ENCODE data around the gene ZNF133. TPM values are rescaled to one million over a fixed set of nuclear protein-coding genes. Genes with fewer than 3 reads are reported as not detected.

The ZNF133 gene
- total and polyA plus RNA-seq, 2 experiments from 2014 or later = 9.4 to 15.1 TPM

DNA sequence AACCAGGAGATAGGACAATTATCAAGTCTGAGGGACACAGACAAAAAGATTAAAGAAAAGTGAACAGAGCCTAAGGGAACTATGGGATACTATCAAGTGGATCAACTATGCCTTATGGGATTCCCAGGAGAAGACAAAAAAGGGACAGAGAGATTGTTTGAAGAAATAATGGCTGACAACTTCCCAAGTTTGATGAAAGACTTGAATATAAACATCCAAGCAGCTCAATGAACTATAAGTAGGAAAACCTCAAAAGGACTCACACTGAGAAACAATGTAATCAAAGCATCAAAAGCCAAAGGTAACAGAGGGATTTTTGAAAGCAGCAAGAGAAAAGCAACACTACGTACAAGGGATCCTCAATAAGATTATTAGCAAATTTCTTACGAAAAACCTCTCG, 11.0 kb downstream of the ZNF133 start:
- Histone ChIP-seq H3K79me2 (replicated peaks; ENCODE audit: insufficient read depth) (no peaks in the 10 kb centered on the region), H3K4me2 (no peak overlapping the region), H3F3A (replicated peaks; ENCODE audit: low read depth) (no peaks in the 10 kb centered on the region), H3K9me2 (ENCODE audit: insufficient read depth) (no peaks in the 10 kb centered on the region), H3K36me3 (ENCODE audit: insufficient read depth) (no peaks in the 10 kb centered on the region), H3K4me1 (ENCODE audit: insufficient read depth) (0 out of 2 replicates have a peak, but pooled peaks cover 6% of the 10 kb centered on the region), H3K27ac (ENCODE audit: low read depth) (no peak overlapping the region), H4K20me1 (replicated peaks; ENCODE audit: insufficient read depth) (no peaks in the 10 kb centered on the region), H2AFZ (no peak overlapping the region), H3K4me3 (no peak overlapping the region), H3K27me3 (ENCODE audit: insufficient read depth) (no peaks in the 10 kb centered on the region)
- peaks cover 15% of the 10 kb centered on the region for H3K36me3 Mint-ChIP-seq (ENCODE audit: low read depth)
- peaks cover 12% of the 10 kb centered on the region for H3K4me1 Mint-ChIP-seq
- no peaks in the 10 kb centered on the region for H3K27me3 Mint-ChIP-seq (ENCODE audit: insufficient read depth, low read depth, poor library complexity)
- no peak overlapping the region for H3K4me3 Mint-ChIP-seq
- H3K27ac Mint-ChIP-seq = no peak overlapping the region
- TF ChIP-seq CREB1 (CRISPR knock-in tag; IDR thresholded peaks at IDR 0.05; ENCODE audit: low read depth) = no peak
- no peak for TF ChIP-seq EZH2 (IDR thresholded peaks at IDR 0.05; ENCODE audit: low read depth, unreplicated experiment)
- TF ChIP-seq ZNF114 (CRISPR knock-in tag; IDR thresholded peaks at IDR 0.05) = no peak
- TF ChIP-seq, protein P1, sequence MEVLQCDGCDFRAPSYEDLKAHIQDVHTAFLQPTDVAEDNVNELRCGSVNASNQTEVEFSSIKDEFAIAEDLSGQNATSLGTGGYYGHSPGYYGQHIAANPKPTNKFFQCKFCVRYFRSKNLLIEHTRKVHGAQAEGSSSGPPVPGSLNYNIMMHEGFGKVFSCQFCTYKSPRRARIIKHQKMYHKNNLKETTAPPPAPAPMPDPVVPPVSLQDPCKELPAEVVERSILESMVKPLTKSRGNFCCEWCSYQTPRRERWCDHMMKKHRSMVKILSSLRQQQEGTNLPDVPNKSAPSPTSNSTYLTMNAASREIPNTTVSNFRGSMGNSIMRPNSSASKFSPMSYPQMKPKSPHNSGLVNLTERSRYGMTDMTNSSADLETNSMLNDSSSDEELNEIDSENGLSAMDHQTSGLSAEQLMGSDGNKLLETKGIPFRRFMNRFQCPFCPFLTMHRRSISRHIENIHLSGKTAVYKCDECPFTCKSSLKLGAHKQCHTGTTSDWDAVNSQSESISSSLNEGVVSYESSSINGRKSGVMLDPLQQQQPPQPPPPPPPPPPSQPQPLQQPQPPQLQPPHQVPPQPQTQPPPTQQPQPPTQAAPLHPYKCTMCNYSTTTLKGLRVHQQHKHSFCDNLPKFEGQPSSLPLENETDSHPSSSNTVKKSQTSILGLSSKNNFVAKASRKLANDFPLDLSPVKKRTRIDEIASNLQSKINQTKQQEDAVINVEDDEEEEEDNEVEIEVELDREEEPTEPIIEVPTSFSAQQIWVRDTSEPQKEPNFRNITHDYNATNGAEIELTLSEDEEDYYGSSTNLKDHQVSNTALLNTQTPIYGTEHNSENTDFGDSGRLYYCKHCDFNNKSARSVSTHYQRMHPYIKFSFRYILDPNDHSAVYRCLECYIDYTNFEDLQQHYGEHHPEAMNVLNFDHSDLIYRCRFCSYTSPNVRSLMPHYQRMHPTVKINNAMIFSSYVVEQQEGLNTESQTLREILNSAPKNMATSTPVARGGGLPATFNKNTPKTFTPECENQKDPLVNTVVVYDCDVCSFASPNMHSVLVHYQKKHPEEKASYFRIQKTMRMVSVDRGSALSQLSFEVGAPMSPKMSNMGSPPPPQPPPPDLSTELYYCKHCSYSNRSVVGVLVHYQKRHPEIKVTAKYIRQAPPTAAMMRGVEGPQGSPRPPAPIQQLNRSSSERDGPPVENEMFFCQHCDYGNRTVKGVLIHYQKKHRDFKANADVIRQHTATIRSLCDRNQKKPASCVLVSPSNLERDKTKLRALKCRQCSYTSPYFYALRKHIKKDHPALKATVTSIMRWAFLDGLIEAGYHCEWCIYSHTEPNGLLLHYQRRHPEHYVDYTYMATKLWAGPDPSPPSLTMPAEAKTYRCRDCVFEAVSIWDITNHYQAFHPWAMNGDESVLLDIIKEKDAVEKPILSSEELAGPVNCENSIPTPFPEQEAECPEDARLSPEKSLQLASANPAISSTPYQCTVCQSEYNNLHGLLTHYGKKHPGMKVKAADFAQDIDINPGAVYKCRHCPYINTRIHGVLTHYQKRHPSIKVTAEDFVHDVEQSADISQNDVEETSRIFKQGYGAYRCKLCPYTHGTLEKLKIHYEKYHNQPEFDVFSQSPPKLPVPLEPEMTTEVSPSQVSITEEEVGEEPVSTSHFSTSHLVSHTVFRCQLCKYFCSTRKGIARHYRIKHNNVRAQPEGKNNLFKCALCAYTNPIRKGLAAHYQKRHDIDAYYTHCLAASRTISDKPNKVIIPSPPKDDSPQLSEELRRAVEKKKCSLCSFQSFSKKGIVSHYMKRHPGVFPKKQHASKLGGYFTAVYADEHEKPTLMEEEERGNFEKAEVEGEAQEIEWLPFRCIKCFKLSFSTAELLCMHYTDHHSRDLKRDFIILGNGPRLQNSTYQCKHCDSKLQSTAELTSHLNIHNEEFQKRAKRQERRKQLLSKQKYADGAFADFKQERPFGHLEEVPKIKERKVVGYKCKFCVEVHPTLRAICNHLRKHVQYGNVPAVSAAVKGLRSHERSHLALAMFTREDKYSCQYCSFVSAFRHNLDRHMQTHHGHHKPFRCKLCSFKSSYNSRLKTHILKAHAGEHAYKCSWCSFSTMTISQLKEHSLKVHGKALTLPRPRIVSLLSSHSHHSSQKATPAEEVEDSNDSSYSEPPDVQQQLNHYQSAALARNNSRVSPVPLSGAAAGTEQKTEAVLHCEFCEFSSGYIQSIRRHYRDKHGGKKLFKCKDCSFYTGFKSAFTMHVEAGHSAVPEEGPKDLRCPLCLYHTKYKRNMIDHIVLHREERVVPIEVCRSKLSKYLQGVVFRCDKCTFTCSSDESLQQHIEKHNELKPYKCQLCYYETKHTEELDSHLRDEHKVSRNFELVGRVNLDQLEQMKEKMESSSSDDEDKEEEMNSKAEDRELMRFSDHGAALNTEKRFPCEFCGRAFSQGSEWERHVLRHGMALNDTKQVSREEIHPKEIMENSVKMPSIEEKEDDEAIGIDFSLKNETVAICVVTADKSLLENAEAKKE (CRISPR knock-in tag; IDR thresholded peaks at IDR 0.05) = no peak
- TF ChIP-seq, protein P2, sequence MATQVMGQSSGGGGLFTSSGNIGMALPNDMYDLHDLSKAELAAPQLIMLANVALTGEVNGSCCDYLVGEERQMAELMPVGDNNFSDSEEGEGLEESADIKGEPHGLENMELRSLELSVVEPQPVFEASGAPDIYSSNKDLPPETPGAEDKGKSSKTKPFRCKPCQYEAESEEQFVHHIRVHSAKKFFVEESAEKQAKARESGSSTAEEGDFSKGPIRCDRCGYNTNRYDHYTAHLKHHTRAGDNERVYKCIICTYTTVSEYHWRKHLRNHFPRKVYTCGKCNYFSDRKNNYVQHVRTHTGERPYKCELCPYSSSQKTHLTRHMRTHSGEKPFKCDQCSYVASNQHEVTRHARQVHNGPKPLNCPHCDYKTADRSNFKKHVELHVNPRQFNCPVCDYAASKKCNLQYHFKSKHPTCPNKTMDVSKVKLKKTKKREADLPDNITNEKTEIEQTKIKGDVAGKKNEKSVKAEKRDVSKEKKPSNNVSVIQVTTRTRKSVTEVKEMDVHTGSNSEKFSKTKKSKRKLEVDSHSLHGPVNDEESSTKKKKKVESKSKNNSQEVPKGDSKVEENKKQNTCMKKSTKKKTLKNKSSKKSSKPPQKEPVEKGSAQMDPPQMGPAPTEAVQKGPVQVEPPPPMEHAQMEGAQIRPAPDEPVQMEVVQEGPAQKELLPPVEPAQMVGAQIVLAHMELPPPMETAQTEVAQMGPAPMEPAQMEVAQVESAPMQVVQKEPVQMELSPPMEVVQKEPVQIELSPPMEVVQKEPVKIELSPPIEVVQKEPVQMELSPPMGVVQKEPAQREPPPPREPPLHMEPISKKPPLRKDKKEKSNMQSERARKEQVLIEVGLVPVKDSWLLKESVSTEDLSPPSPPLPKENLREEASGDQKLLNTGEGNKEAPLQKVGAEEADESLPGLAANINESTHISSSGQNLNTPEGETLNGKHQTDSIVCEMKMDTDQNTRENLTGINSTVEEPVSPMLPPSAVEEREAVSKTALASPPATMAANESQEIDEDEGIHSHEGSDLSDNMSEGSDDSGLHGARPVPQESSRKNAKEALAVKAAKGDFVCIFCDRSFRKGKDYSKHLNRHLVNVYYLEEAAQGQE (IDR thresholded peaks at IDR 0.05; ENCODE audit: unreplicated experiment) = no peak
- TF ChIP-seq, protein P3, sequence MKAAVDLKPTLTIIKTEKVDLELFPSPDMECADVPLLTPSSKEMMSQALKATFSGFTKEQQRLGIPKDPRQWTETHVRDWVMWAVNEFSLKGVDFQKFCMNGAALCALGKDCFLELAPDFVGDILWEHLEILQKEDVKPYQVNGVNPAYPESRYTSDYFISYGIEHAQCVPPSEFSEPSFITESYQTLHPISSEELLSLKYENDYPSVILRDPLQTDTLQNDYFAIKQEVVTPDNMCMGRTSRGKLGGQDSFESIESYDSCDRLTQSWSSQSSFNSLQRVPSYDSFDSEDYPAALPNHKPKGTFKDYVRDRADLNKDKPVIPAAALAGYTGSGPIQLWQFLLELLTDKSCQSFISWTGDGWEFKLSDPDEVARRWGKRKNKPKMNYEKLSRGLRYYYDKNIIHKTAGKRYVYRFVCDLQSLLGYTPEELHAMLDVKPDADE (IDR thresholded peaks at IDR 0.05) = no peak
- TF ChIP-seq EZH2phosphoT487 (IDR thresholded peaks at IDR 0.05; ENCODE audit: unreplicated experiment) = no peak
- TF ChIP-seq, protein P4, sequence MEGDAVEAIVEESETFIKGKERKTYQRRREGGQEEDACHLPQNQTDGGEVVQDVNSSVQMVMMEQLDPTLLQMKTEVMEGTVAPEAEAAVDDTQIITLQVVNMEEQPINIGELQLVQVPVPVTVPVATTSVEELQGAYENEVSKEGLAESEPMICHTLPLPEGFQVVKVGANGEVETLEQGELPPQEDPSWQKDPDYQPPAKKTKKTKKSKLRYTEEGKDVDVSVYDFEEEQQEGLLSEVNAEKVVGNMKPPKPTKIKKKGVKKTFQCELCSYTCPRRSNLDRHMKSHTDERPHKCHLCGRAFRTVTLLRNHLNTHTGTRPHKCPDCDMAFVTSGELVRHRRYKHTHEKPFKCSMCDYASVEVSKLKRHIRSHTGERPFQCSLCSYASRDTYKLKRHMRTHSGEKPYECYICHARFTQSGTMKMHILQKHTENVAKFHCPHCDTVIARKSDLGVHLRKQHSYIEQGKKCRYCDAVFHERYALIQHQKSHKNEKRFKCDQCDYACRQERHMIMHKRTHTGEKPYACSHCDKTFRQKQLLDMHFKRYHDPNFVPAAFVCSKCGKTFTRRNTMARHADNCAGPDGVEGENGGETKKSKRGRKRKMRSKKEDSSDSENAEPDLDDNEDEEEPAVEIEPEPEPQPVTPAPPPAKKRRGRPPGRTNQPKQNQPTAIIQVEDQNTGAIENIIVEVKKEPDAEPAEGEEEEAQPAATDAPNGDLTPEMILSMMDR (conservative IDR thresholded peaks at IDR 0.05; ENCODE audit: low read depth in 2 of 2) = no peak
- TF ChIP-seq NANOG (IDR thresholded peaks at IDR 0.05; ENCODE audit: borderline replicate concordance) = no peak
- TF ChIP-seq JUNB (IDR thresholded peaks at IDR 0.05; ENCODE audit: unreplicated experiment) = no peak
- TF ChIP-seq STAT1 (IDR thresholded peaks at IDR 0.05; ENCODE audit: unreplicated experiment) = no peak
- no peak for TF ChIP-seq POLR2AphosphoS5 (IDR thresholded peaks at IDR 0.05; ENCODE audit: low read depth)
- no peak for TF ChIP-seq ZNF331 (CRISPR knock-in tag; IDR thresholded peaks at IDR 0.05; ENCODE audit: low read depth)
- DNase-seq (ENCODE audit: low spot score) (no peak), ATAC-seq (no peak)
- H3K9me3 Mint-ChIP-seq = no peaks in the 10 kb centered on the region

All from GM23338 (cell line).